ENCODE data around the gene TOR1A.

GRCh38 chr9:129810788-129811187 lies 13.1 kb downstream of the TOR1A start:
- no peak for TF ChIP-seq CTCF (IDR thresholded peaks at IDR 0.05)
- TF ChIP-seq POLR2A (IDR thresholded peaks at IDR 0.05) = no peak
